Osteocyte (in vitro differentiated cells): Measurements from ENCODE around the gene MTFMT. TPM values are rescaled to one million over a fixed set of nuclear protein-coding genes. Genes with fewer than 3 reads are reported as not detected.
"Not testable (repeated sequence)": the region's sequence is repeated elsewhere in the genome, so short reads cannot be mapped to it uniquely, and the experiment has no call there.

ENCODE experiments used
- DNase-seq: peaks from one replicate; pipeline ENCODE4 v3.0.0; 2021; ENCODE audit warnings: mixed read lengths; ENCODE audit not compliant: unreplicated experiment; ENCODE audit errors: extremely low spot score
- H3K27ac Mint-ChIP-seq: one replicate; pipeline ENCODE4 v1.8.0; 2021; ENCODE audit warnings: mild to moderate bottlenecking, mixed read lengths; ENCODE audit not compliant: unreplicated experiment
- H3K27me3 Mint-ChIP-seq: one replicate; pipeline ENCODE4 v1.8.0; 2021; ENCODE audit warnings: mixed read lengths; ENCODE audit not compliant: unreplicated experiment
- H3K36me3 Mint-ChIP-seq: one replicate; pipeline ENCODE4 v1.8.0; 2021; ENCODE audit warnings: mixed read lengths; ENCODE audit not compliant: unreplicated experiment
- H3K4me1 Mint-ChIP-seq: one replicate; pipeline ENCODE4 v1.8.0; 2021; ENCODE audit warnings: mixed read lengths; ENCODE audit not compliant: unreplicated experiment
- H3K4me3 Mint-ChIP-seq: one replicate; pipeline ENCODE4 v1.8.0; 2021; ENCODE audit warnings: mild to moderate bottlenecking, moderate library complexity, mixed read lengths; ENCODE audit not compliant: unreplicated experiment
- H3K9me3 Mint-ChIP-seq: one replicate; pipeline ENCODE4 v1.8.0; 2021; ENCODE audit warnings: mixed read lengths; ENCODE audit not compliant: unreplicated experiment
- long read RNA-seq: library from polyadenylated mRNA; unstranded; transcript quantifications from one replicate; pipeline ENCODE4 v2.0.0, GENCODE V29; 2021
- total RNA-seq: library from RNA; stranded (reverse); gene quantifications from 2 replicates; pipeline ENCODE4 v1.2.1, GENCODE V29; 2021
- TF ChIP-seq, protein P1 (sequence below): fragments of 200-600 bp; sonication (generic); IDR thresholded peaks from 2 replicates; pipeline ENCODE4 v1.5.0; 2021; ENCODE audit warnings: antibody characterized with exemption, mild to moderate bottlenecking, moderate library complexity

The MTFMT gene
- total RNA-seq = 16.3 and 16.9 TPM in 2 replicates
- long read RNA-seq, transcript MTFMT-201 (9 exons, 2,734 nt) = major isoform, 59 of 72 reads
- long read RNA-seq, partial matches to known transcripts = 2 of 72 reads
- long read RNA-seq, other reads (novel, unspliced or antisense) = 11 of 72 reads

DNA sequence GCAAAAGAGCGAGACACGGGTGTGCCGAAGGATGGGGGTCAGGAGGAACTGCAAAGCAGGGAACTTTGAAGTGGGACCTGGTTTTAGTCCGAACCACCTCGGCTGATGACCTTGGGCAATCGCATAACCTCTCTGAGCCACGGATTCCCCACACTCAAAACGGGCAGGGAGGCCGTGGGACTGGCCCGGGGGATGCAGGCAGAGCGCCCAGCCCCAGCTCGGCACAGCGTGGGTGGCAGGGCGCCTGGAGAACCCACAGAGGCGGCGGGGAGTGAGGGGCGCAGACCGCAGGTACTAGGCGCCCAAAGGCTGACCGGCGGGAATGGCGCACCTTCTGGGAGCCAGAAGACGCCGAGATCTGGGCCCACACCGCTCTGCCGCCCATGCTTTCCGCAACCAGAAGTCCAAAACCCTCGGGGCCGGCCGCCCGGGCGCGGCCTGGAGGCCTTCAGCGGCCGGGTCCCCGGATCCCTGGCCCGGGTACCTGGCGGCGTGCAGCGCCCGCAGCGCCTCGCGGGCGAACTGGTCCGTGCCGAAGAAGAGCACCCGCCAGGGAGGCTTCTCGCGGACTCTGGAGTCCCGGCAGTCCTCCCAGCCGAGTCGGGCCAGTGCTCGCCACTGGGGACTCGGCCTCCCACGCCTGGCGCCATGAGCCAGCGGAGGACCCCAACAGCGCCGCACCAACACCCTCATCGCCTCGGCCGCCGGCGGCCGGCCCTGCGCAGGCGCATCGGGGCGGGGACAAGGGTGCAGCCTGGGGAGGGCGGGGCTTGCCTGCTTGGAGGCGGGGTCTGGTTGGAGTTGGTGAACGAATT, at the start of gene MTFMT:
Gene MTFMT (minus strand): TSS at position 719 of the 815 bp plus-strand sequence. CDS start 26 bp downstream, at position 693.
- H3K27me3 Mint-ChIP-seq = peaks cover 5% of the 10 kb centered on the region
- H3K4me3 Mint-ChIP-seq = peak within 1 kb of the TSS; percentile 78
- TF ChIP-seq, protein P1, sequence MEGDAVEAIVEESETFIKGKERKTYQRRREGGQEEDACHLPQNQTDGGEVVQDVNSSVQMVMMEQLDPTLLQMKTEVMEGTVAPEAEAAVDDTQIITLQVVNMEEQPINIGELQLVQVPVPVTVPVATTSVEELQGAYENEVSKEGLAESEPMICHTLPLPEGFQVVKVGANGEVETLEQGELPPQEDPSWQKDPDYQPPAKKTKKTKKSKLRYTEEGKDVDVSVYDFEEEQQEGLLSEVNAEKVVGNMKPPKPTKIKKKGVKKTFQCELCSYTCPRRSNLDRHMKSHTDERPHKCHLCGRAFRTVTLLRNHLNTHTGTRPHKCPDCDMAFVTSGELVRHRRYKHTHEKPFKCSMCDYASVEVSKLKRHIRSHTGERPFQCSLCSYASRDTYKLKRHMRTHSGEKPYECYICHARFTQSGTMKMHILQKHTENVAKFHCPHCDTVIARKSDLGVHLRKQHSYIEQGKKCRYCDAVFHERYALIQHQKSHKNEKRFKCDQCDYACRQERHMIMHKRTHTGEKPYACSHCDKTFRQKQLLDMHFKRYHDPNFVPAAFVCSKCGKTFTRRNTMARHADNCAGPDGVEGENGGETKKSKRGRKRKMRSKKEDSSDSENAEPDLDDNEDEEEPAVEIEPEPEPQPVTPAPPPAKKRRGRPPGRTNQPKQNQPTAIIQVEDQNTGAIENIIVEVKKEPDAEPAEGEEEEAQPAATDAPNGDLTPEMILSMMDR = peak; percentile 21
- H3K9me3 Mint-ChIP-seq = no peaks in the 10 kb centered on the region
- H3K4me1 Mint-ChIP-seq = peaks cover 19% of the 10 kb centered on the region
- peaks cover 16% of the 10 kb centered on the region for H3K36me3 Mint-ChIP-seq
- peak within 1 kb of the TSS; percentile 8 for H3K27ac Mint-ChIP-seq
- DNase-seq = peak; percentile 95

DNA sequence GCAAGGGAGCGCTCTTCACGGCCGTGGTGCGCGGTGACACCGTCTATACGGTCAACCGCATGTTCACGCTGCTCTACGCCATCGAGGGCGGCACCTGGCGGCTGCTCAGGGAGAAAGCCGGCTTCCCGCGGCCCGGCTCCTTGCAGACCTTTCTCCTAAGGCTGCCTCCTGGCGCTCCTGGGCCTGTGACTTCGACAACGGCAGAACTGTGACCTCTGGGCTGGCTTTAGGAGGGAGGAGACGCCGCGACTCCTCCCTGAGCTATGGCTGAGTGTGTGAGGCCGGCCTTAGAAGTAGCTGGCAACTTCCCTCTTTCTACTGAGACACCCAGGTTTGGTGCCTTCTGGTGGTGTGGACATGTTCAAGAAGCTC, 48.5 kb upstream of the MTFMT start:
- DNase-seq = no peak
- no peak overlapping the region for H3K4me3 Mint-ChIP-seq
- TF ChIP-seq, protein P1 = no peak
- peaks cover 20% of the 10 kb centered on the region for H3K27me3 Mint-ChIP-seq
- H3K9me3 Mint-ChIP-seq = no peaks in the 10 kb centered on the region
- no peak overlapping the region for H3K27ac Mint-ChIP-seq
- no peaks in the 10 kb centered on the region for H3K36me3 Mint-ChIP-seq
- peaks cover 9% of the 10 kb centered on the region for H3K4me1 Mint-ChIP-seq

DNA sequence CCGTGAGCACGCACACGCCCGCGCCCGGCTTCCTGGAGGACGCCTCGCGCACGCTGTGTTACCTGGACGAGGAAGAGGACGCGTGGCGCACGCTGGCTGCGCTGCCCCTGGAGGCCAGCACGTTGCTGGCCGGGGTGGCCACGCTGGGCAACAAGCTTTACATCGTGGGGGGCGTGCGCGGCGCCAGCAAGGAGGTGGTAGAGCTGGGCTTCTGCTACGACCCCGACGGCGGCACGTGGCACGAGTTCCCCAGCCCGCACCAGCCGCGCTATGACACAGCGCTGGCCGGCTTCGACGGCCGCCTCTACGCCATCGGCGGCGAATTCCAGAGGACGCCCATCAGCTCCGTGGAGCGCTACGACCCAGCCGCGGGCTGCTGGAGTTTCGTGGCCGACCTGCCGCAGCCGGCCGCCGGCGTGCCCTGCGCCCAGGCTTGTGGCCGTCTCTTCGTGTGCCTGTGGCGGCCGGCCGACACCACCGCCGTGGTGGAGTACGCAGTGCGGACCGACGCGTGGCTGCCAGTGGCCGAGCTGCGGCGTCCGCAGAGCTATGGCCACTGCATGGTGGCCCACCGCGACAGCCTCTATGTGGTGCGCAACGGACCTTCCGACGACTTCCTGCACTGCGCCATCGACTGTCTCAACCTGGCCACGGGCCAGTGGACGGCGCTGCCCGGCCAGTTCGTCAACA, 48.0 kb upstream of the MTFMT start:
- Mint-ChIP-seq H3K27ac (no peak overlapping the region), H3K4me3 (no peak overlapping the region), H3K9me3 (no peaks in the 10 kb centered on the region), H3K27me3 (peaks cover 14% of the 10 kb centered on the region), H3K36me3 (no peaks in the 10 kb centered on the region), H3K4me1 (peaks cover 4% of the 10 kb centered on the region)
- TF ChIP-seq, protein P1 = no peak
- DNase-seq = no peak

DNA sequence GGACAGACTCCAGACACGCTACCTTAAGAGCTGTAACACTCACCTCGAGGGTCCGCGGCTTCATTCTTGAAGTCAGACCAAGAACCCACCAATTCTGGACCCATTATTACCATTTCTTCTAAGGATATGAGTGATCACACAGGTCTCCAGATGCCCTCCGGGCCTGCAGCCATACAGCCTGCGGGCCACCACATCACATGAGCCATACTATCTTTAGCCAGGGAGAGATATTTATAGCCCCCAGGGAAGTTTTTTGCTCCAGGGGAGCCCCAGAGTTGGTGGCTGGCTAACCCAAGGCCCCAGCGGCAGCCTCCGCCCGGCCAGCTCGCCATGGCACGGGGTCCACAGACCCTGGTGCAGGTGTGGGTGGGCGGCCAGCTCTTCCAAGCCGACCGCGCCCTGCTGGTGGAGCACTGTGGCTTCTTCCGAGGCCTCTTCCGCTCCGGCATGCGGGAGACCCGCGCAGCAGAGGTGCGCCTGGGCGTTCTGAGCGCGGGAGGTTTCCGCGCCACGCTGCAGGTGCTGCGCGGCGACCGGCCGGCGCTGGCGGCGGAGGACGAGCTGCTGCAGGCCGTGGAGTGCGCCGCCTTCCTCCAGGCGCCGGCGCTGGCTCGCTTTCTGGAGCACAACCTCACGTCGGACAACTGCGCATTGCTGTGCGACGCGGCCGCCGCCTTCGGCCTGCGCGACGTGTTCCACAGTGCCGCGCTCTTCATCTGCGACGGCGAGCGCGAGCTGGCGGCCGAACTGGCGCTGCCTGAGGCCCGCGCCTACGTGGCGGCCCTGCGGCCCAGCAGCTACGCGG, 47.2 kb upstream of the MTFMT start, which contains the start of gene KBTBD13:
Gene KBTBD13 (plus strand): TSS at position 261 of the 805 bp plus-strand sequence. CDS start 70 bp downstream, at position 331.
- Mint-ChIP-seq H3K27me3 (peaks cover 12% of the 10 kb centered on the region), H3K4me1 (peaks cover 7% of the 10 kb centered on the region), H3K4me3 (no peak within 1 kb of the TSS), H3K36me3 (no peaks in the 10 kb centered on the region), H3K27ac (no peak within 1 kb of the TSS), H3K9me3 (no peaks in the 10 kb centered on the region)
- TF ChIP-seq, protein P1 = no peak
- no peak for DNase-seq

DNA sequence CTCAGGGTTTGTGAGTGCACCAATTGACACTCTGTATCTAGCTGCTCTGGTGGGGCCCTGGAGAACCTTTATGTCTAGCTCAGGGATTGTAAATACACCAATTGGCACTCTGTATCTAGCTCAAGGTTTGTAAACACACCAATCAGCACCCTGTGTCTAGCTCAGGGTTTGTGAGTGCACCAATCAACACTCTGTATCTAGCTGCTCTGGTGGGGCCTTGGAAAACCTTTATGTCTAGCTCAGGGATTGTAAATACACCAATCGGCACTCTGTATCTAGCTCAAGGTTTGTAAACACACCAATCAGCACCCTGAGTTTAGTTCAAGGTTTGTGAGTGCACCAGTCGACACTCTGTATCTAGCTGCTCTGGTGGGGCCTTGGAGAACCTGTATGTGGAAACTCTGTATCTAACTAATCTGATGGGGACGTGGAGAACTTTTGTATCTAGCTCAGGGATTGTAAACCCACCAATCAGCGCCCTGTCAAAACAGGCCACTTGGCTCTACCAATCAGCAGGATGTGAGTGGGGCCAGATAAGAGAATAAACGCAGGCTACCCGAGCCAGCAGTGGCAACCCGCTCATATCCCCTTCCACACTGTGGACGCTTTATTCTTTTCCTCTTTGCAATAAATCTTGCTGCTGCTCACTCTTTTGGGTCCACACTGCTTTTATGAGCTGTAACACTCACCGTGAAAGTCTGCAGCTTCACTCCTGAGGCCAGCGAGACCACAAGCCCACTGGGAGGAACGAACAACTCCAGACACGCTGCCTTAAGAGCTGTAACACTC, 46.4 kb upstream of the MTFMT start:
- H3K27ac Mint-ChIP-seq, H3K9me3 Mint-ChIP-seq, H3K36me3 Mint-ChIP-seq, H3K4me3 Mint-ChIP-seq, DNase-seq, H3K27me3 Mint-ChIP-seq: not testable (repeated sequence)
- H3K4me1 Mint-ChIP-seq = peaks cover 16% of the 10 kb centered on the region

DNA sequence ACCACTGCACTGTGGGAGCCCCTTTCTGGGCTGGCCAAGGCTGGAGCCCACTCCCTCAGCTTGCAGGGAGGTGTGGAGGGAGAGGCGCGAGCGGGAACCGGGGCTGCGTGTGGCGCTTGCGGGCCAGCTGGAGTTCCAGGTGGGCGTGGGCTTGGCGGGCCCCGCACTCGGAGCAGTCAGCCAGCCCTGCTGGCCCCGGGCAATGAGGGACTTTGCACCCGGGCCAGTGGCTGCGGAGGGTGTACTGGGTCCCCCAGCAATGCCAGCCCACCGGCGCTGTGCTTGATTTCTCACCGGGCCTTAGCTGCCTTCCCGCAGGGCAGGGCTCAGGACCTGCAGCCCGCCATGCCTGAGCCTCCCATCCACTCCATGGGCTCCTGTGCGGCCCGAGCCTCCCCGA, 45.5 kb upstream of the MTFMT start:
- not testable (repeated sequence) for H3K36me3 Mint-ChIP-seq, H3K4me3 Mint-ChIP-seq, DNase-seq, H3K9me3 Mint-ChIP-seq, H3K27ac Mint-ChIP-seq, H3K27me3 Mint-ChIP-seq
- H3K4me1 Mint-ChIP-seq = peaks cover 20% of the 10 kb centered on the region
